ENCODE data around the gene SLC6A5. TPM values are rescaled to one million over a fixed set of nuclear protein-coding genes. Genes with fewer than 3 reads are reported as not detected.

Gene SLC6A5
- total RNA-seq, result not detected in 2 replicates

DNA sequence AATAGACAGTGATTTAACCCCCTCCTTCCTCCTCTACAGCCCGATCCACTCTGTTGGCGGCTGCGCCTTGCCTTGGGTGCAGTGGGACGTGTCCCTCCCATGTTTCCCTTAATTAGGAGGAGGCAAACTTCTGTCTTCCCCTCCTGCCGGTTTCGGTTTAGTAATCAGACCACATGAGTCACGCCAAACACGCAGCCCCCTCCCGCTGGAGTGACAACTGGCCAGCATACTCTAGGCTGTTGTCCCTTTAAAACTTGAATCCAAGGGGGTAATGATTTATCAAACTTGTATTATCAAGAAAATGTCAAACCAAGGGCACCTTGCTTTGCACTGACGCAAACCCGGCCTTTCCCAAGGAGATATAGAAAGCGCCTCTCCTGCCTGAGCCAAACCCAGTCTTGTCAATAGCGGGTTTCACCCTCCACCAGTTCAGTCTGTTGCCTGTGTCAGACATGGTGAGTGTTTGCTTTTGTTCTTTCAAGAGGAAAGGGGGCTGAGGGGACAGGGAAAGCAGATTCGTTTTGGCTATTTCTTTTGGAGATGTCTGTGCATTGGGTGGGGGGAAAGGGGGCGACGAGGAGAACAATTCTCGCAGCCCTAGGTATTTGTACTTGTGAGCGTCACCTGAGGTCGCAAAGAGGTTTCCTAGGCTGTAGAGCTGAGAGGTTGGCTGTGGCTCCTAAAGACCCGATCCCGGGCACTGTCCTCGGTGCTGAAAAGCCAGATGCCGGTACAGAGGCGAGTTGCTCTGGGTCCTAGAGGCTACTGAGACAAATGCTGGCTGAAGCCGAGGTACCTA lies at the start of gene SLC6A5:
SLC6A5 (plus strand) TSS at position 388 of the 799 bp plus-strand sequence; CDS start at position 453, 65 bp downstream.

DNA sequence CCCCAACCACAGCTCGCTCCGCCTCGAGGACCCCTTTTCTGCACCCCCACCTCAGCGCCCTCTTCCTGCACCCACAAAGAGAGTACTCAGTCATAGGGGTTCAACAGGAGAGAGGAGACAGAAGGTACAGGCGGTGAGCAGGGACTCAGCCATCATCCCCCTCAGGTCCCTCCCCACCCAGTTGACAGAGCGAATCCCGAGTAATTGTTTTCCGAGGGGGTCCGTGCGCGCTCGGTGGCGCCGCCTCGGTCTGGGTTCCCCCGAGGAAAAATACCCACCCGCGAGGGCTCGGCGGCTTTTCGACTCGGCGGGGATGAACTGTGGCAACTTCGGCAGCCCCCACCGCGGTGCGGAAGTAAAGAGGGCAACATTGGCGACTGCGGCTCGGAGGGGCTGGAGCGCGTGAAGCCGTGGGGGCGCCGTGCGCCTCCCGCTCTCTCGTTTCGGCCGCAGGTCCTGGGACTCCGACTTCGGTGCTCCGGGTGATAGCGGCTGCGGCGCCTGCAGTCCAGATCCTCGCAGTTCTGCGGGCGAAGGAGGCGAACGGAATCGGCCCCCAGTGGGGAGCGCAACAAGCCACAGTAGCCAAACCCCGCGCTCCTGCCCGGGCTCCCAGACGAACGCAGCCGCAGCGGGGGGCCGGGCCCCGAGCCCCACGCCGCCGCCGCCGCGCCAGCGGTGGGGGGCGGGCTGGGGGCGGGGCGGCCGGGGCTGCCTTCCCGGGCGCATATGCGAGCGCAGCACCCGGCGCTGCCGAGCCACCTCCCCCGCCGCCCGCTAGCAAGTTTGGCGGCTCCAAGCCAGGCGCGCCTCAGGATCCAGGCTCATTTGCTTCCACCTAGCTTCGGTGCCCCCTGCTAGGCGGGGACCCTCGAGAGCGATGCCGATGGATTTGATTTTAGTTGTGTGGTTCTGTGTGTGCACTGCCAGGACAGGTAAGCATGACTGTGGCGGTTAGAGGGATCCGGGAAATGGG lies 69.7 kb downstream of the SLC6A5 start, which contains the start of gene NELL1:
NELL1 (plus strand) TSS at position 743 of the 976 bp plus-strand sequence.

Other genes with a start within 250 kb of the SLC6A5 start
- gene HTATIP2, start 235.9 kb upstream of the SLC6A5 start, total RNA-seq, result 28.4 and 30.6 TPM in 2 replicates
- gene PRMT3, start 211.9 kb upstream of the SLC6A5 start, total RNA-seq, result 15.1 and 19.3 TPM in 2 replicates
- not detected in 2 replicates for gene NELL1, start 70.0 kb downstream of the SLC6A5 start, total RNA-seq

All from smooth muscle cell of the umbilical artery (primary cell).